Measurements from ENCODE around the gene ASB3. TPM values are rescaled to one million over a fixed set of nuclear protein-coding genes. Genes with fewer than 3 reads are reported as not detected.

The ASB3 gene
- total RNA-seq, 2 donors from 2014 or later: 13.3 to 24.1 TPM

- H3K36me3 ChIP-seq: peaks cover 21% of the 10 kb centered on the region
- no peak for TF ChIP-seq CTCF (IDR thresholded peaks at IDR 0.05)
- H3K4me1 ChIP-seq (ENCODE audit: control insufficient read depth in 1 of 2, low read depth in 2 of 2): no peaks in the 10 kb centered on the region
- no peak overlapping the region for H3K27ac ChIP-seq
- no peak overlapping the region for H3K4me3 ChIP-seq
- DNase-seq (ENCODE audit: low spot score): no peak
- H3K27me3 ChIP-seq (replicated peaks; ENCODE audit: insufficient read depth): no peaks in the 10 kb centered on the region
- H3K9me3 ChIP-seq: no peaks in the 10 kb centered on the region
- no peak for ATAC-seq (ENCODE audit: insufficient number of reproducible peaks, low FRiP score, low read depth)
Measured at GRCh38 chr2:53819634-53820033, 32.9 kb upstream of the ASB3 start.

GRCh38 chr2:53818854-53819435, 32.2 kb upstream of the ASB3 start:
- no peak for ATAC-seq (ENCODE audit: insufficient number of reproducible peaks, low FRiP score, low read depth)
- DNase-seq (ENCODE audit: low spot score): no peak
- H3K27me3 ChIP-seq (replicated peaks; ENCODE audit: insufficient read depth): no peaks in the 10 kb centered on the region
- H3K36me3 ChIP-seq: peaks cover 22% of the 10 kb centered on the region
- no peaks in the 10 kb centered on the region for H3K9me3 ChIP-seq
- H3K27ac ChIP-seq: no peak overlapping the region
- H3K4me1 ChIP-seq (ENCODE audit: control insufficient read depth in 1 of 2, low read depth in 2 of 2): no peaks in the 10 kb centered on the region
- H3K4me3 ChIP-seq: no peak overlapping the region
- TF ChIP-seq CTCF (IDR thresholded peaks at IDR 0.05): no peak

- Histone ChIP-seq H3K27me3 (replicated peaks; ENCODE audit: insufficient read depth) (no peaks in the 10 kb centered on the region), H3K9me3 (no peaks in the 10 kb centered on the region), H3K4me1 (ENCODE audit: control insufficient read depth in 1 of 2, low read depth in 2 of 2) (no peaks in the 10 kb centered on the region), H3K36me3 (peaks cover 57% of the 10 kb centered on the region), H3K4me3 (no peak overlapping the region), H3K27ac (no peak overlapping the region)
- no peak for ATAC-seq (ENCODE audit: insufficient number of reproducible peaks, low FRiP score, low read depth)
- DNase-seq (ENCODE audit: low spot score): no peak
- no peak for TF ChIP-seq CTCF (IDR thresholded peaks at IDR 0.05)
Measured at GRCh38 chr2:53813151-53813550, 26.4 kb upstream of the ASB3 start.

- DNase-seq (ENCODE audit: low spot score): no peak
- Histone ChIP-seq H3K4me1 (ENCODE audit: control insufficient read depth in 1 of 2, low read depth in 2 of 2) (no peaks in the 10 kb centered on the region), H3K27me3 (replicated peaks; ENCODE audit: insufficient read depth) (no peaks in the 10 kb centered on the region), H3K27ac (no peak overlapping the region), H3K4me3 (no peak overlapping the region), H3K9me3 (no peaks in the 10 kb centered on the region), H3K36me3 (peaks cover 65% of the 10 kb centered on the region)
- no peak for TF ChIP-seq CTCF (IDR thresholded peaks at IDR 0.05)
- no peak for ATAC-seq (ENCODE audit: insufficient number of reproducible peaks, low FRiP score, low read depth)
Measured at GRCh38 chr2:53811601-53812000, 24.8 kb upstream of the ASB3 start.

GRCh38 chr2:53802617-53803151, 15.9 kb upstream of the ASB3 start:
- Histone ChIP-seq H3K4me1 (ENCODE audit: control insufficient read depth in 1 of 2, low read depth in 2 of 2) (no peaks in the 10 kb centered on the region), H3K36me3 (peaks cover 41% of the 10 kb centered on the region), H3K27me3 (replicated peaks; ENCODE audit: insufficient read depth) (no peaks in the 10 kb centered on the region), H3K27ac (no peak overlapping the region), H3K9me3 (no peaks in the 10 kb centered on the region), H3K4me3 (no peak overlapping the region)
- TF ChIP-seq CTCF (IDR thresholded peaks at IDR 0.05): no peak
- ATAC-seq (ENCODE audit: insufficient number of reproducible peaks, low FRiP score, low read depth) (no peak), DNase-seq (ENCODE audit: low spot score) (no peak)
